Endothelial cell of umbilical vein (primary cell): ENCODE data around the gene EML6. TPM values are rescaled to one million over a fixed set of nuclear protein-coding genes. Genes with fewer than 3 reads are reported as not detected.

ENCODE experiments used
- BruUV-seq: library from RNA; stranded (reverse); fragments of 400-500 nt; replicated peaks from 2 replicates; lab custom pipeline; 2021; lab: Mats Ljungman, UMichigan
- CTCF ChIA-PET: fragments of 300-600, 350-600 bp; sonication (Branson Sonifier 250); formaldehyde crosslinking; loops from one replicate; lab custom pipeline; 2021; ENCODE audit warnings: antibody characterized with exemption, inconsistent platforms; lab: Charles Lee
- POLR2A ChIA-PET: fragments of 300-600, 350-600 bp; sonication (Branson Sonifier 250); formaldehyde crosslinking; loops from one replicate; lab custom pipeline; 2021; ENCODE audit warnings: antibody characterized with exemption, inconsistent platforms; lab: Charles Lee
- DNase-seq: peaks from one replicate; pipeline ENCODE4 v3.0.0-alpha.2; 2011; ENCODE audit warnings: low read depth, low spot score
- FAIRE-seq: peaks from 2 replicates; lab custom pipeline; 2011; peaks lifted over from hg19 to GRCh38; lab: Jason Lieb, UNC
- H2AFZ ChIP-seq: 2 replicates; pipeline ENCODE4 v1.6.0; 2012; ENCODE audit warnings: low read depth, low read length, control low read depth, inconsistent platforms
- H3K27ac ChIP-seq: 2 replicates; pipeline ENCODE4 v1.5.1; 2011; ENCODE audit warnings: low read depth, mild to moderate bottlenecking, control low read depth, low read length, moderate library complexity; ENCODE audit not compliant: insufficient read depth
- H3K27me3 ChIP-seq, 2 experiments: 2 replicates each; pipeline versions ENCODE4 v1.6.0 to v1.6.1; 2011; ENCODE audit warnings: low read length in 2 of 2, mixed read lengths in 1 of 2; ENCODE audit not compliant: control insufficient read depth in 2 of 2, insufficient read depth in 2 of 2
- H3K36me3 ChIP-seq, 2 experiments: 2 replicates in 1 of 2; 3 replicates in 1 of 2; pipeline ENCODE4 v1.5.1; 2011; ENCODE audit warnings: low read length in 2 of 2, mild to moderate bottlenecking in 1 of 2, moderate library complexity in 1 of 2; ENCODE audit not compliant: control insufficient read depth in 2 of 2, insufficient read depth in 2 of 2; ENCODE audit errors: extremely low read depth in 1 of 2
- H3K4me1 ChIP-seq: 3 replicates; pipeline ENCODE4 v1.5.1; 2011; ENCODE audit warnings: mild to moderate bottlenecking, low read length; ENCODE audit not compliant: control insufficient read depth, insufficient read depth; ENCODE audit errors: extremely low read depth
- H3K4me2 ChIP-seq: 2 replicates; pipeline ENCODE4 v1.6.1; 2011; ENCODE audit warnings: low read length, control low read depth, mixed read lengths; ENCODE audit not compliant: insufficient read depth
- H3K4me3 ChIP-seq, 3 experiments: fragments of 200-600 bp in 1 of 3; sonication (generic), shearing (Covaris generic) in 1 of 3; replicated peaks in 1 of 3; 2 replicates each; pipeline ENCODE4 v1.5.1; 2011 to 2016; ENCODE audit warnings: control low read depth in 3 of 3, low read length in 3 of 3, mild to moderate bottlenecking in 2 of 3, inconsistent platforms in 1 of 3, low read depth in 1 of 3, moderate library complexity in 1 of 3; ENCODE audit not compliant: insufficient read depth in 1 of 3
- H3K79me2 ChIP-seq: 2 replicates; pipeline ENCODE4 v1.6.0; 2012; ENCODE audit warnings: low read length, inconsistent platforms; ENCODE audit not compliant: control insufficient read depth, insufficient read depth
- H3K9ac ChIP-seq: replicated peaks from 2 replicates; pipeline ENCODE3; 2011; ENCODE audit warnings: low read length, control low read depth; ENCODE audit not compliant: insufficient read depth; ENCODE audit errors: extremely low read depth
- H3K9me1 ChIP-seq: replicated peaks from 3 replicates; pipeline ENCODE4 v1.6.0; 2011; ENCODE audit warnings: mild to moderate bottlenecking, low read length; ENCODE audit not compliant: control insufficient read depth, insufficient read depth; ENCODE audit errors: extremely low read depth
- H3K9me3 ChIP-seq: replicated peaks from 2 replicates; pipeline ENCODE4 v1.5.1; 2012; ENCODE audit warnings: low read length, inconsistent platforms; ENCODE audit not compliant: control insufficient read depth, insufficient read depth
- H4K20me1 ChIP-seq: replicated peaks from 2 replicates; pipeline ENCODE3; 2011; ENCODE audit warnings: mild to moderate bottlenecking, low read length; ENCODE audit not compliant: control insufficient read depth, insufficient read depth; ENCODE audit errors: extremely low read depth
- EZH2 ChIP-seq: IDR thresholded peaks from 2 replicates; pipeline ENCODE4 v1.6.1; 2012; ENCODE audit warnings: borderline replicate concordance, low read depth, mild to moderate bottlenecking, moderate library complexity, low read length, inconsistent platforms; ENCODE audit not compliant: severe bottlenecking
- FOS ChIP-seq: IDR thresholded peaks from 2 replicates; pipeline ENCODE4 v1.6.1; 2011; ENCODE audit warnings: mild to moderate bottlenecking, low read length, moderate library complexity, borderline replicate concordance; ENCODE audit not compliant: insufficient read depth
- GATA2 ChIP-seq: IDR thresholded peaks from 2 replicates; pipeline ENCODE4 v1.7.0; 2011; ENCODE audit warnings: low read depth, mild to moderate bottlenecking, moderate library complexity, mixed read lengths, low read length; ENCODE audit not compliant: insufficient read length, insufficient read depth
- JUN ChIP-seq: IDR thresholded peaks from 2 replicates; pipeline ENCODE4 v1.6.1; 2011; ENCODE audit warnings: borderline replicate concordance, low read depth; ENCODE audit not compliant: insufficient read length, insufficient read depth
- MYC ChIP-seq: IDR thresholded peaks from one replicate; pipeline ENCODE4 v1.6.1; 2011; ENCODE audit warnings: mild to moderate bottlenecking, low read depth, low read length
- POLR2A ChIP-seq: IDR thresholded peaks from 2 replicates; pipeline ENCODE4 v1.6.1; 2012; ENCODE audit warnings: low read depth, mild to moderate bottlenecking, control low read depth, low read length
- POLR2AphosphoS5 ChIP-seq: IDR thresholded peaks from 2 replicates; pipeline ENCODE4 v1.6.1; 2012; ENCODE audit warnings: low read depth, mild to moderate bottlenecking, control low read depth, low read length, moderate library complexity; ENCODE audit not compliant: insufficient read depth
- dilution Hi-C: fragments of 300-500 bp; cut with MboI; formaldehyde crosslinking; loops from one replicate; pipeline ENCODE4 v1.15.0; 2019; ENCODE audit warnings: low sequenced_read_pairs; ENCODE audit not compliant: extremely low pct_ligation_motif_present
- intact Hi-C: fragments of 100-400 bp; cut with micrococcal nuclease; formaldehyde crosslinking; loops from one replicate; pipeline ENCODE4 v1.10.0; 2022
- polyA plus RNA-seq, 4 experiments: library from polyadenylated mRNA; depleted of rRNA in 3 of 4; stranded (reverse) in 3 of 4; unstranded in 1 of 4; fragments of >200 nt; gene quantifications; 2 replicates each; pipeline versions ENCODE4 v1.2.1 to v1.2.3, GENCODE V29; 2011 to 2012; ENCODE audit warnings: missing spikeins in 1 of 4
- total RNA-seq: library from RNA; stranded (reverse); gene quantifications from 2 replicates; pipeline ENCODE4 v1.2.3, GENCODE V29; 2021
- TF ChIP-seq, protein P1 (sequence below), 2 donors: IDR thresholded peaks; 1 replicate in 1 of 2; 2 replicates in 1 of 2; pipeline ENCODE4 v1.5.1; 2011; ENCODE audit warnings: low read length in 2 of 2, mild to moderate bottlenecking in 2 of 2, moderate library complexity in 2 of 2, control low read depth in 1 of 2, inconsistent platforms in 1 of 2, low read depth in 1 of 2; ENCODE audit not compliant: insufficient read depth in 1 of 2; ENCODE audit errors: extremely low read depth in 1 of 2
- TF ChIP-seq, protein P2 (sequence below): IDR thresholded peaks from 2 replicates; pipeline ENCODE4 v1.6.1; 2011; ENCODE audit not compliant: insufficient read depth, insufficient read length

The EML6 gene
- total and polyA plus RNA-seq, 2 donors (not counting 3 experiments of a cell fraction or from before 2014, with no cell fraction given): 0.79 to 2.1 TPM

DNA sequence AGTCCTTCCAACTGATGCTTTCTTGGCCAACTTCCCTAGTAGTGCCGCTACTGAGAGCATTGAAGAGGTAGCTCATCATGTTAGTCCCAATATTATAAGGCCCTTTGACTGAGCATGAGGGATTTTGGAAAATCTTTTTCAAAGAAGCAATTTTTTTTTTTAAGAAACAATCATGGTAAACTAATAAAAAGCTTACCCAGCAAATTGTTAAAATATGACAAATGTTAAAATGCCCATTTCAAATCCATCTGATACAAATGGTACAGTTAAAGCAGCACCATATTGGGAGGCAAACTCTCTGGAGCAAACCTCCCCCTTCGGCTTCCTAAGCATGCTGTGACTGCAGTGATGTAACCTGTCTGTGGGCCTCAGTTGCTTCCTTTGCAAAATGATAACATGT lies 191.2 kb downstream of the EML6 start:
- H3K4me1 ChIP-seq: no peaks in the 10 kb centered on the region
- dilution Hi-C loops: no loop called here
- H3K36me3 ChIP-seq: no peaks in the 10 kb centered on the region
- DNase-seq: no peak
- H3K27ac ChIP-seq: no peak overlapping the region
- no peaks in the 10 kb centered on the region for H4K20me1 ChIP-seq
- BruUV-seq: no TSS peak
- FAIRE-seq: no peak
- no peak overlapping the region for H3K9ac ChIP-seq
- H3K9me3 ChIP-seq: no peaks in the 10 kb centered on the region
- POLR2A ChIA-PET: no interaction called here
- peaks cover 4 to 12% of the 10 kb centered on the region in 2 experiments for H3K27me3 ChIP-seq
- H3K4me3 ChIP-seq: no peak overlapping the region
- CTCF ChIA-PET: no interaction called here
- no peaks in the 10 kb centered on the region for H3K79me2 ChIP-seq
- H3K9me1 ChIP-seq: no peaks in the 10 kb centered on the region
- TF ChIP-seq FOS (no peak), JUN (no peak), POLR2AphosphoS5 (no peak), EZH2 (no peak), POLR2A (no peak), GATA2 (no peak), MYC (no peak)
- TF ChIP-seq, protein P1, sequence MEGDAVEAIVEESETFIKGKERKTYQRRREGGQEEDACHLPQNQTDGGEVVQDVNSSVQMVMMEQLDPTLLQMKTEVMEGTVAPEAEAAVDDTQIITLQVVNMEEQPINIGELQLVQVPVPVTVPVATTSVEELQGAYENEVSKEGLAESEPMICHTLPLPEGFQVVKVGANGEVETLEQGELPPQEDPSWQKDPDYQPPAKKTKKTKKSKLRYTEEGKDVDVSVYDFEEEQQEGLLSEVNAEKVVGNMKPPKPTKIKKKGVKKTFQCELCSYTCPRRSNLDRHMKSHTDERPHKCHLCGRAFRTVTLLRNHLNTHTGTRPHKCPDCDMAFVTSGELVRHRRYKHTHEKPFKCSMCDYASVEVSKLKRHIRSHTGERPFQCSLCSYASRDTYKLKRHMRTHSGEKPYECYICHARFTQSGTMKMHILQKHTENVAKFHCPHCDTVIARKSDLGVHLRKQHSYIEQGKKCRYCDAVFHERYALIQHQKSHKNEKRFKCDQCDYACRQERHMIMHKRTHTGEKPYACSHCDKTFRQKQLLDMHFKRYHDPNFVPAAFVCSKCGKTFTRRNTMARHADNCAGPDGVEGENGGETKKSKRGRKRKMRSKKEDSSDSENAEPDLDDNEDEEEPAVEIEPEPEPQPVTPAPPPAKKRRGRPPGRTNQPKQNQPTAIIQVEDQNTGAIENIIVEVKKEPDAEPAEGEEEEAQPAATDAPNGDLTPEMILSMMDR (IDR thresholded peaks at IDR 0.05; ENCODE audit: extremely low read depth in 1 of 2, insufficient read depth in 1 of 2, low read depth in 1 of 2, low read length in 2 of 2): no peak
- TF ChIP-seq, protein P2, sequence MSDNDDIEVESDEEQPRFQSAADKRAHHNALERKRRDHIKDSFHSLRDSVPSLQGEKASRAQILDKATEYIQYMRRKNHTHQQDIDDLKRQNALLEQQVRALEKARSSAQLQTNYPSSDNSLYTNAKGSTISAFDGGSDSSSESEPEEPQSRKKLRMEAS: no peak
- no peak overlapping the region for H2AFZ ChIP-seq
- intact Hi-C loops: no loop called here
- H3K4me2 ChIP-seq: no peak overlapping the region
